ENCODE results near the gene B4GALNT3.

B4GALNT3 gene

GRCh38 chr12:532908-533565 is 73.3 kb downstream of the B4GALNT3 start:
- Histone ChIP-seq H3K27me3 (ENCODE audit: insufficient read depth, poor library complexity, severe bottlenecking) (no peaks in the 10 kb centered on the region), H3K27ac (replicated peaks) (no peak overlapping the region), H3K4me3 (replicated peaks; ENCODE audit: insufficient read depth, low read length) (no peak overlapping the region)
- DNase-seq (ENCODE audit: low read depth in 1 of 2, low spot score in 1 of 2): no peak
- TF ChIP-seq POLR2AphosphoS5 (IDR thresholded peaks at IDR 0.05; ENCODE audit: low read depth) (no peak), REST (IDR thresholded peaks at IDR 0.05; ENCODE audit: insufficient replicate concordance, low read depth) (no peak), CTCF (IDR thresholded peaks at IDR 0.05; ENCODE audit: insufficient read depth, low read length) (no peak), GABPA (IDR thresholded peaks at IDR 0.05; ENCODE audit: low read depth) (no peak), SPI1 (IDR thresholded peaks at IDR 0.05; ENCODE audit: borderline replicate concordance, low read depth) (no peak)

- no peak for DNase-seq (ENCODE audit: low read depth in 1 of 2, low spot score in 1 of 2)
- no peaks in the 10 kb centered on the region for H3K27me3 ChIP-seq (ENCODE audit: insufficient read depth, poor library complexity, severe bottlenecking)
- H3K27ac ChIP-seq (replicated peaks): no peak overlapping the region
- H3K4me3 ChIP-seq (replicated peaks; ENCODE audit: insufficient read depth, low read length): no peak overlapping the region
- TF ChIP-seq SPI1 (IDR thresholded peaks at IDR 0.05; ENCODE audit: borderline replicate concordance, low read depth) (no peak), GABPA (IDR thresholded peaks at IDR 0.05; ENCODE audit: low read depth) (no peak), POLR2AphosphoS5 (IDR thresholded peaks at IDR 0.05; ENCODE audit: low read depth) (no peak), CTCF (IDR thresholded peaks at IDR 0.05; ENCODE audit: insufficient read depth, low read length) (no peak), REST (IDR thresholded peaks at IDR 0.05; ENCODE audit: insufficient replicate concordance, low read depth) (no peak)
Observed at GRCh38 chr12:533718-534117, 74.0 kb downstream of the B4GALNT3 start.

GRCh38 chr12:534216-534615 is 74.5 kb downstream of the B4GALNT3 start:
- H3K27me3 ChIP-seq (ENCODE audit: insufficient read depth, poor library complexity, severe bottlenecking): no peaks in the 10 kb centered on the region
- DNase-seq (ENCODE audit: low read depth in 1 of 2, low spot score in 1 of 2): no peak
- no peak overlapping the region for H3K27ac ChIP-seq (replicated peaks)
- no peak for TF ChIP-seq REST (IDR thresholded peaks at IDR 0.05; ENCODE audit: insufficient replicate concordance, low read depth)
- TF ChIP-seq POLR2AphosphoS5 (IDR thresholded peaks at IDR 0.05; ENCODE audit: low read depth): no peak
- TF ChIP-seq GABPA (IDR thresholded peaks at IDR 0.05; ENCODE audit: low read depth): no peak
- TF ChIP-seq CTCF (IDR thresholded peaks at IDR 0.05; ENCODE audit: insufficient read depth, low read length): no peak
- no peak for TF ChIP-seq SPI1 (IDR thresholded peaks at IDR 0.05; ENCODE audit: borderline replicate concordance, low read depth)
- no peak overlapping the region for H3K4me3 ChIP-seq (replicated peaks; ENCODE audit: insufficient read depth, low read length)
